ENCODE measurements around the gene MVD.
"Not testable (repeated sequence)": the region's sequence is repeated elsewhere in the genome, so short reads cannot be mapped to it uniquely, and the experiment has no call there.

The MVD gene

DNA sequence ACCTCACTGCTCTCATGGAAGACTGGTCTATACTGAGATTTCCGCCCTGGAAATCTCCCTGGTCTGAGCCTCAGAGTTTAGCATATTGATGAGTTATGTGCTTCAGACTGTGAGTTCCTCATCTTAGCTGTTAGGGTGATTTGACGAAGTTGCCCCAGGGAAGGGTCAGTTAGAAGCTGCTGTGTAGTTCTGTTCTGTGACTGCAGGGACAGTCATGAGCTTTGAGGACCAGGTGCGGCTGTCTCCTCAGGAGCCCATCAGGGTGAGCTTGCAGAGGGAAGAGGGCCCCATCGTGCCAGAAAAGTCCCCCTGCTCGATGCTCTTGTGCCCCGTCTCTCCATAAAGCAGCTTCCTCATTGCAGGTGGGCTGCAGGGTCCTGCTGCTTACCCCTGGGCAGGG is 52.8 kb downstream of the MVD start:
- FAIRE-seq = no peak
- DNase-seq (ENCODE audit: low spot score) = no peak

GRCh38 chr16:88609426-88609825 is 53.5 kb downstream of the MVD start:
- not testable (repeated sequence) for FAIRE-seq

DNA sequence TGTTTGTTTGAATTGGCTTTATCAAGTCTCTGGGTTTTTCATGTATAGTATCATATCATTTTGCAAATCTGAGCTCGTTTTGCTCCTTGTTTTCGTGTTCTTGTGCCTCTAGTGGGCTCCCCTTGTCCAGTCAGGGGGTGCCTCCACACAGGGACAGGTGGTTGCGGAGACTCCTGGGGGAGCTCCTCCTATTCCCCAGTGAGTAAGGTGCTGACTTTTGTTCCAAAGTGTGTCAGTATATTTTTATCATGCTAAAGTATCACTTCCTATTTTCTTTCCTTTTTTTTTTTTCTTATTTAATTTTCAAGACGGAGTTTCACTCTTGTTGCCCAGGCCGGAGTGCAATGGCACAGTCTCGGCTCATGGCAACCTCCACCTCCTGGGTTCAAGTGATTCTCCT is 54.8 kb downstream of the MVD start:
- DNase-seq (ENCODE audit: low spot score) (no peak), FAIRE-seq (no peak)

More at GRCh38 chr16:88609426-88609825, 53.5 kb downstream of the MVD start:
- not testable (repeated sequence) for DNase-seq (ENCODE audit: low spot score)

DNA sequence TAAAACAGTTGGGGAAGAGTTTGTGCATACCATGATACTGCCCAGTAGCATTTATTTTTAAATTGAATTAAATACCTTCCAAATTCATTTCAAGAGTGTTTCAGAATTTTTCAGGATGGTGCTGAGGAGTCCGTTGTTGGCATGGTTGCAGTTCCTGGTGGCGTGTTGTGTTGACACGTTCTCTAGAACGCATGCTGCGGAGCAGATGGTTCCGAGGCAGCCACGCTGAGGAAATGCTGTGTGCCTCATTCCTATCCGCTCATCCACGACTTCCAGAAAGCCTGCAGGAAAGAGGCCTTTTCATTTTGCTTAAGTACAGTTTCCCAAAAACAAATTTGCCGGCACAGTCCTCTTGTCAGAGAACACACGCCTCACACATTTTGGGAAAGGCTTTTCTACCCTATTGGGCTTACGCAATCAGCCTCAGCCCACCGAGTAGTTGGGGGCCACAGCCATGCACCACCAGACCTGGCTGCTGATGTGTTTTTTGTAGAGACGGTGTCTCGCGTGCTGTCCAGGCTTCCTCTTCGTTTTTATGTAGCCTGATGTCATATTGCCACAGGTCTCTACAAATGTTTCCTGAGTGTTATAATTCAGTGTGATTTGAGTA is 56.6 kb downstream of the MVD start:
- no peak for FAIRE-seq
- DNase-seq (ENCODE audit: low spot score) = no peak

DNA sequence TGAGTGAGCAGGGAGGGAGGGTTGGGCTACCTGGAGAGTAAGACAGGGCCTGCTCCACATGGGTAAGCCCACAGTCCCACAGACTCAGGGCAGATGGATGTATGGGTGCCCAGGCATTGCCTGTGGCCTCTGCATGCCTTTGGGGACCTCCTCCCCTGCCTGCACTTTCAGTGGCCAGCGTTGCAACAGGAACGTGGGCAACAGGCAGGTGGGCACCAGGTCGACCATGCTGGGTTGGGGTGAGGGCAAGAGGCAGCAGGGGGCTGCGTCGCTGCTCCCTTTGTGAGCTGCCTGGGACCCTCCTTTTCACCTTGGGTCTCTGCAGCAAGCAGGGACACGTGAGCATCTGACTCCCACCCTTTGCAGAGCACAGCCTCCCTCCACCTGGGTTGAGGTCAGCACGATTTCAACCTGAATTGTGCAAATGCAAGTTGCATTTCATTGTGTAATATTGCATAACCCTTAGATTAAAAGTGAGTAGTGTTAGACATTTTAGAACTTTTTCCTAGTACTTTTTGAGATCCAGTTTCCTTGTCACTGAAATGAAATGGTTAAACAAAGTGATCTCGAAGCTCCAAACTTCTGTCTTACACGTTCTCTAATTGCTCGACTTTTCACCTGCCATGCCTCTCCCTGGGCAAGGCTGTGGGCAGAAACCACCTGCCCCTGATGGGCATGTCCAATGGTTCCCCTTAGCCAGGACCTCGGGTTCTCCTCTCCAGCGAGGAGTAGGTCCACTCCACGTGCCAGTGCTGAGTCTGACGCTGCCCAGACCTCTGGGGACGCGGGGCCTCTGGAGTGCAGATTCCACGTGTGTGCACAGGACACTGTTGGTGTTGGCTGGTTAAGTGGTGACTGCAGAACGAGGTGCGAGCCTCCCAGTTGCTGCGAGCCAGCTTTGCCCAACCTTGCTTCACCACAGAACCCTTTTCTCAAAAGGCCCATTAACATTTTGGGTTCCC is 57.4 kb downstream of the MVD start:
- DNase-seq (ENCODE audit: low spot score) = no peak
- FAIRE-seq = no peak

- DNase-seq (ENCODE audit: low spot score) (no peak), FAIRE-seq (no peak)
Measured at GRCh38 chr16:88602091-88602490, 60.8 kb downstream of the MVD start.
